ENCODE data around the gene DGKD. TPM values are rescaled to one million over a fixed set of nuclear protein-coding genes. Genes with fewer than 3 reads are reported as not detected.
A peak's percentile ranks its signal among the peaks of the same experiment; 100 is the strongest.

Gene DGKD
- total RNA-seq, 1 donor from 2014 or later: 86.7 TPM

GRCh38 chr2:233428008-233428407 is 73.7 kb downstream of the DGKD start:
- Histone ChIP-seq H3K9me3 (no peaks in the 10 kb centered on the region), H3K4me1 (peaks cover 3% of the 10 kb centered on the region), H3K27me3 (no peaks in the 10 kb centered on the region), H3K27ac (no peak overlapping the region), H3K4me3 (no peak overlapping the region), H3K36me3 (no peaks in the 10 kb centered on the region)
- DNase-seq (peak; percentile 37), ATAC-seq (no peak)
- intact Hi-C loops (cut with DNase I): no loop called here
- TF ChIP-seq CTCF (IDR thresholded peaks at IDR 0.05): no peak

DNA sequence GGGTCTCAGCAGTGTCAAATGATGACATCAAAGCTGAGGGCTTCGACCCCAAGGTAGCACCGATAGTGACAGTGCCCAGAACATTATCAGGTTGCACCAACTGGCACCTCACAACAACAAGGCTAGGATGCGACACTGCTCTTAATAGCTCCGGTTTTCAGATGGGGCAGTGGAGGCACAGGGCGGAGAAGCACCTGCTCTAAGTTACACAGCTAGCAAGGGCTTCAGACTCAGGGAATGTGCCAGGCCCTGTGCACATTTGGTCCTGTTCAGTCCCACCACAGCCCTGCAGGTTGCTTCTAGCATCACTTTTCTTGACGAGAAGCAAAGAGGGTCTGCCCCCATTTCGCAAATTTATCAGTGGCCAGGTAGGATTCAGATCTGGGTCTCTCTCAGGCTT is 74.1 kb downstream of the DGKD start:
- intact Hi-C loops (cut with DNase I): no loop called here
- no peak for TF ChIP-seq CTCF (IDR thresholded peaks at IDR 0.05)
- Histone ChIP-seq H3K27ac (no peak overlapping the region), H3K4me1 (peaks cover 3% of the 10 kb centered on the region), H3K4me3 (no peak overlapping the region), H3K36me3 (no peaks in the 10 kb centered on the region), H3K27me3 (no peaks in the 10 kb centered on the region), H3K9me3 (no peaks in the 10 kb centered on the region)
- ATAC-seq: no peak
- DNase-seq: peak; percentile 3

GRCh38 chr2:233429175-233429897 is 75.0 kb downstream of the DGKD start:
- TF ChIP-seq CTCF (IDR thresholded peaks at IDR 0.05): no peak
- Histone ChIP-seq H3K27me3 (no peaks in the 10 kb centered on the region), H3K9me3 (no peaks in the 10 kb centered on the region), H3K36me3 (no peaks in the 10 kb centered on the region), H3K4me3 (no peak overlapping the region), H3K4me1 (no peaks in the 10 kb centered on the region), H3K27ac (no peak overlapping the region)
- peak; percentile 27 for ATAC-seq
- DNase-seq: peak; percentile 40
- intact Hi-C loops (cut with DNase I): no loop called here

- ATAC-seq: no peak
- no peak for DNase-seq
- Histone ChIP-seq H3K36me3 (no peaks in the 10 kb centered on the region), H3K27ac (no peak overlapping the region), H3K4me1 (no peaks in the 10 kb centered on the region), H3K4me3 (no peak overlapping the region), H3K27me3 (no peaks in the 10 kb centered on the region), H3K9me3 (no peaks in the 10 kb centered on the region)
- intact Hi-C loops (cut with DNase I): no loop called here
- no peak for TF ChIP-seq CTCF (IDR thresholded peaks at IDR 0.05)
Measured at GRCh38 chr2:233430081-233430480, 75.8 kb downstream of the DGKD start.

GRCh38 chr2:233430651-233431050 is 76.4 kb downstream of the DGKD start:
- peaks cover 4% of the 10 kb centered on the region for H3K36me3 ChIP-seq
- no peaks in the 10 kb centered on the region for H3K4me1 ChIP-seq
- intact Hi-C loops (cut with DNase I): no loop called here

More at GRCh38 chr2:233430651-233431050, 76.4 kb downstream of the DGKD start:
- no peaks in the 10 kb centered on the region for H3K27me3 ChIP-seq
- DNase-seq (no peak), ATAC-seq (no peak)
- H3K9me3 ChIP-seq: no peaks in the 10 kb centered on the region
- TF ChIP-seq CTCF (IDR thresholded peaks at IDR 0.05): no peak
- no peak overlapping the region for H3K4me3 ChIP-seq
- no peak overlapping the region for H3K27ac ChIP-seq
